ENCODE results near the gene ATXN1. TPM values are rescaled to one million over a fixed set of nuclear protein-coding genes. Genes with fewer than 3 reads are reported as not detected.
"Not testable (repeated sequence)": the region's sequence is repeated elsewhere in the genome, so short reads cannot be mapped to it uniquely, and the experiment has no call there.

The ATXN1 gene
- total RNA-seq, 2 donors from 2014 or later: 34.6 to 36.7 TPM

DNA sequence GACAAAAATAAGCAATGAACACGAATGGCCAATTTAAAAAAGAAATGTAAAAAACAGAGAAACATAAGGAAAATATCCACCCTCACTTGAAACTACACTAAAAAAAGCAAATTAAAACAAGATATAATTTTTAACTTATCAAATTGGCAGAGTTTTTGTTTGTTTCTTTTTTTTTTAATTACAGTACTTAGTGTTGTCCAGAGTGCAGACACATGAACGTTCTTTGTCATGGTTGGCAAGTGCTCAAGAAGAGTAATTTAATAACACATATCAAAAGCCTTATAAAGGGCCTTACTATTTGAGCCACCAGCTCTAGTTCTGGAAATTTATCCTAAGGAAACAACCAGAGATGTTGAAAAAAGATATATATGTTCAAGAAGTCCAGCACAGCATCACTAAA, 142.3 kb downstream of the ATXN1 start:
- ATAC-seq (no peak), DNase-seq (no peak)
- intact Hi-C loops (cut with DNase I): no loop called here

DNA sequence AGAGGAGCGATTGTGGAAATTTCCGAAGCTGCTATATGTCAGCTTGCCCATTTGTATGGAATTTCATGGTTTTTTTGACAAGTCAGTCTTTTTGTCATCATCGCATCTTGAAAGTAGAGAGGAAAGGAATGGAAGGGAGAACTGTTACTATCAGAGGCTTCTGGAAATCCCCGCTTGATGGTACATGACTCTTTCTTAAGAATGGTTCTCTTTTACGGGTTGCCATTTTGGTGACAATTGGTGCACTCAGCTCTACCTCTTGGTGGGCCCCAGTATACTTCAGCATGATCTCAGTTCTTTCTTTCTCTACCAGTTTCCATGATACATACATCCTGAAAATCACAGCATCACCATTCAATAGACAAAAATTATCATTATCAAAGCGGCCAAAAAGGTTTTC, 146.0 kb downstream of the ATXN1 start:
- DNase-seq; ATAC-seq; intact Hi-C loops (cut with DNase I): not testable (repeated sequence)

DNA sequence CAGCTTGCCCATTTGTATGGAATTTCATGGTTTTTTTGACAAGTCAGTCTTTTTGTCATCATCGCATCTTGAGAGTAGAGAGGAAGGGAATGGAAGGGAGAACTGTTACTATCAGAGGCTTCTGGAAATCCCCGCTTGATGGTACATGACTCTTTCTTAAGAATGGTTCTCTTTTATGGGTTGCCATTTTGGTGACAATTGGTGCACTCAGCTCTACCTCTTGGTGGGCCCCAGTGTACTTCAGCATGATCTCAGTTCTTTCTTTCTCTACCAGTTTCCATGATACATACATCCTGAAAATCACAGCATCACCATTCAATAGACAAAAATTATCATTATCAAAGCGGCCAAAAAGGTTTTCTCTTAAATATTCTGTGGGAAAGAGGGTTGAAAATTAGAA, 147.1 kb downstream of the ATXN1 start:
- ATAC-seq; DNase-seq; intact Hi-C loops (cut with DNase I): not testable (repeated sequence)

DNA sequence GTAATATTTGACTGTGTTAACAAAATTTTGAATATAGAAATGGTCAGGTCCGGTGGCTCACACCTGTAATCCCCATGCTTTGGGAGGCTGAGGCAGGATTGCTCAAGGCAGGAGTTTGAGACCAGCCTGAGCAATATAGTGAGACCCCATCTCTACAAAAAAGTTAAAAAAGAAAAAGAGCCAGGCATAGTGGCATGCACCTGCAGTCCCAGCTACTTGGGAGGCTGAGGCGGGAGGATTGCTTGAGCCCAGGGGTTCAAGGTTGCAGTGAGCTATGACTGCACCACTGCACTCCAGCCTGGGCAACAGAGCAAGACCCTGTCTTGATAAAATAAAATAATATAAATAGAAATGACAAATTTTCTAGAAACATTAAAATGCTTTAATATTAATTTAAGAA, 147.8 kb downstream of the ATXN1 start:
- DNase-seq, ATAC-seq: not testable (repeated sequence)

GRCh38 chr6:16608444-16608843, 152.8 kb downstream of the ATXN1 start:
- no peak for DNase-seq
- no peak for ATAC-seq
- intact Hi-C loops (cut with DNase I): no loop called here

More for the DNA sequence above, 147.8 kb downstream of the ATXN1 start:
- intact Hi-C loops (cut with DNase I): not testable (repeated sequence)

GRCh38 chr6:16602035-16602434, 159.2 kb downstream of the ATXN1 start:
- intact Hi-C loops (cut with DNase I): no loop called here

DNA sequence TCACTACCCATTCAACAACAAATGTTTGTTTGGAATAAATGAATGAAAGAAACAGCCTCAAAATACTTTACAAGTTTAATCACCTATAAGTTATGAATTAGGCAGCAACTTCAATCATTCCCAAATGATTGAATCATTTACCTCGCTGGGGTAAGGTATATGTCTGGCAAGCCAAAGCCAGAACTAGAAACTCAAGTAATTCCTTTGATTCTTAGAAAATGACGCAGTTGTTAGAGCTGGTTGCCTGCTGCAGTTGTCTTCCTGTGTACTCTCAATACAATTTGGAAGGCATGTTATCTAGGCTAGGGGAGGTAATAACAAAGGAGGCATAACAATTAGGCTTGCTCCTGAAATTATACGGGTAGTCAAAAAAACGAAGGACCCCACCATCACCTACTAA, 160.6 kb downstream of the ATXN1 start:
- DNase-seq (no peak), ATAC-seq (no peak)
- intact Hi-C loops (cut with DNase I): no loop called here

More at GRCh38 chr6:16602035-16602434, 159.2 kb downstream of the ATXN1 start:
- DNase-seq (no peak), ATAC-seq (no peak)

DNA sequence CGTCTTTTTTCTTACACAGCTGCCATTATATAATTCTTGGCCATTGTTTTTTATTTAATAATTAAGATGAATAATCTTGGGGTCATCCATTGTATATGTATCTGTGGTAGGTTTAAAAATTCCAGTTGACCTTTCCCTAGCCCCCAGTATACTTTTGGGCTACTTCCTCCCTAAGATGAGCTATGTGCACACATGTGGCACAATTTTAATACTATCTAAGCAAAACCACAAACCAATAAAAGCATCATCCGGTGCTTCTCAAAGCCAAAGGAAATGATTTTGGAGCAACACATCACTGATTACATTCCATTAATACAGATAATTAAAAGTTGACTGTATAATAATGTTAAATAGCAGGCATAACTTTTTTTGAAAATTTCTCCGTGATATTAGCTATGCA, 161.2 kb downstream of the ATXN1 start:
- DNase-seq: no peak
- intact Hi-C loops (cut with DNase I): no loop called here
- ATAC-seq: no peak

DNA sequence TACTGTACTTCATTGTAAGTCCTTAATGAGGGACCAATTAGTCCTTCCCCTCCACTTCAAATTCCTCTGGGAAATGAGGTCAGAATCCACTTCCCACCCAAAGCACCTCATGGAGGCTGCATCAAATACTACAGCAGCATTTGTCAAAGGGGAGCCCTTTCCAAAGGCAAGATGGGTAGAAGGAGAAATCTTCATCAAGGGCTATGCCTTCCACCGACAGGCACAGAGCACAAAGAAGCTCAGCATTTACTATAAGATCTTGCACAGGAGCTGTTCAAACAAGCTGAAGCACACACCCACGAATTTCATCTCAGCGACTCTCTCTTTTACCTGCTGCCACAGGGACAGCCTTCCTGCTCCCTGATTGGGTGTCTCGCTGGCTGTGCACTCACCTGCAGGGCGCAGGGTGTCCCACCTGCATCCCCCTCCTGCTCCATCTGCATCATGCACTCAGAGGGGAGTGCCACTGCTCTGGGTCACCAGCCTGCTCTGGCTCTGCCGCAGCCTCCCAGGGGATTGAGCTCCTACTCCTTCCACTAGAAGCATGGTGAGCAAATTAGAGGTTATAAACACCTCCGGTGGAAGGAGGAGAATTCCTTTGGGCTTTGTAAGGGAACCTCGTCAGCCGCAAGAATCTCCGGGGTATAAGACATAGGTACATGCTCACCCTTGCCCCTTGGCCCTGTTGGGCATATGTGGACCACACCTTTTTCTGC, 164.5 kb downstream of the ATXN1 start:
- intact Hi-C loops (cut with DNase I): no loop called here
- DNase-seq (no peak), ATAC-seq (no peak)

- no peak for ATAC-seq
- intact Hi-C loops (cut with DNase I): no loop called here
- no peak for DNase-seq
Measured at GRCh38 chr6:16595514-16596120, 165.6 kb downstream of the ATXN1 start.

DNA sequence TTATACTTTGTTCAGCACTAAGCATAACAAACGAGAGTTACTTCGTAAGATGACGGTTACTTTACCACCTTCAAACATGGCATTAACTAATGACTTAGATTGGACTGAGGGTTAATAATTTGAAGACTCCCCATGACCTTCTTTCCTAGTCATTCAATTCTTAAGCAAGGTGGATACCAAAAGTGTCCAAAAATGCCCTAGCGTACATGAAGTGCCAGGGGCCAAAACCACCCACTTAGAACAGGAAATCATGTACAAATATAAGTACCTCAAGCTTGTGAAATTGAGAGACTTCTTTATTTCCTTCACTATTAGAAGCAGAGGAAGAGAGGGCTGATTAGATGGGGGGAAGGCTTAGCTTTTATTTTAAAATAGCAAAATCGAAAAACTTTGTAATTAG, 166.4 kb downstream of the ATXN1 start:
- intact Hi-C loops (cut with DNase I): no loop called here
- DNase-seq (no peak), ATAC-seq (no peak)

DNA sequence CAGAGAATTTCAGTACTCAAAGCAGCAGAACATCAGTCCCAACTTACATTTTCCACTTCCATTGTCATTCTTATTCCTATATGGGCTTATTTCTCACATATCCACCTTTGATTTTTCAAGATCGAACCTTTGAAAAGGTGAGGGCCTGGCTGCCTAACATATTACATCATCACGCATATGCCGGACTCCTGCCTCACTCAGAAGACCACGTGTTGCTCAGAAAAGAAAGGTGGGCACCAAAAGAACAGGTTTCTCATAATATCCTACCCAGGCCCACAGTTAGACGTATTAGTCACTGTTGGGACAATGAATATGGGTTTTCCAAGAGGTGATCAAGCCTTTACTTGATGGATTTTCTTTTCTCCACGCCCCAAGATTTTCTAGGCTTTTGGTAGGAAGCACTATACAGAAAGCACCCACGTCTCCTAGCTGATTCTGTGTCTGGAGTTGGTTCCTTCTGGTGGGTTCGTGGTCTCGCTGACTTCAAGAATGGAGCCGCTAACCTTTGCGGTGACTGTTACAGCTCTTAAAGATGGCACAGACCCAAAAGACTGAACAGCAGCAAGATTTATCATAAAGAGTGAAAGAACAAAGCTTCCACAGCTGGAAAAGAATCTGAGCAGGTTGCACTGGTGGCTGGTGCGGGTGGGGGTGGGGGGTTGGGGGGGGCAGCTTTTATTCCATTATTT, 168.9 kb downstream of the ATXN1 start:
- intact Hi-C loops (cut with DNase I): no loop called here
- DNase-seq: no peak
- ATAC-seq: no peak

GRCh38 chr6:16591396-16592222, 169.7 kb downstream of the ATXN1 start:
- DNase-seq (no peak), ATAC-seq (no peak)
- intact Hi-C loops (cut with DNase I): no loop called here

- intact Hi-C loops (cut with DNase I): no loop called here
- no peak for ATAC-seq
- no peak for DNase-seq
Measured at GRCh38 chr6:16585805-16586204, 175.5 kb downstream of the ATXN1 start.

GRCh38 chr6:16583144-16583762, 178.0 kb downstream of the ATXN1 start:
- ATAC-seq (no peak), DNase-seq (no peak)
- intact Hi-C loops (cut with DNase I): no loop called here

- DNase-seq (no peak), ATAC-seq (no peak)
- intact Hi-C loops (cut with DNase I): no loop called here
Measured at GRCh38 chr6:16582446-16583143, 178.7 kb downstream of the ATXN1 start.

- intact Hi-C loops (cut with DNase I): no loop called here
- peak in 1 of 2 donors; percentile 34 for ATAC-seq
Measured at GRCh38 chr6:16578695-16579285, 182.5 kb downstream of the ATXN1 start.

More at GRCh38 chr6:16578695-16579285, 182.5 kb downstream of the ATXN1 start:
- no peak for DNase-seq
